GM12878 (cell line): ENCODE data around the gene EFNA3. TPM values are rescaled to one million over a fixed set of nuclear protein-coding genes. Genes with fewer than 3 reads are reported as not detected.

Experiments used
- ATAC-seq: fragments of 200-7000 bp; cut with Tn5 transposase; 3 replicates; pipeline ENCODE4 v1.9.1; 2020; ENCODE audit warnings: mild to moderate bottlenecking, moderate library complexity
- BruUV-seq: library from RNA; stranded (reverse); fragments of 400-500 nt; replicated peaks from 2 replicates; lab custom pipeline; 2021; lab: Mats Ljungman, UMichigan
- CTCF ChIA-PET: fragments of 300-600 bp; sonication (Branson Sonifier 250); formaldehyde crosslinking; extraction: SDS; loops from one replicate; lab custom pipeline; 2021; ENCODE audit warnings: inconsistent platforms; lab: Yijun Ruan, JAX
- POLR2A ChIA-PET: fragments of 350-600 bp; formaldehyde crosslinking; extraction: SDS; loops from one replicate; lab custom pipeline; 2021; ENCODE audit warnings: inconsistent platforms; lab: Charles Lee
- RAD21 ChIA-PET: fragments of 300-600 bp; sonication (Branson Sonifier 250); formaldehyde crosslinking; loops from one replicate; lab custom pipeline; 2023; ENCODE audit warnings: antibody characterized with exemption; ENCODE audit not compliant: unreplicated experiment; lab: Charles Lee
- SMC1A ChIA-PET: fragments of 300-600 bp; sonication (Branson Sonifier 250); formaldehyde crosslinking; loops from one replicate; lab custom pipeline; 2023; ENCODE audit not compliant: unreplicated experiment, uncharacterized antibody; lab: Charles Lee
- DNase-seq: peaks from one replicate; pipeline ENCODE4 v3.0.0-alpha.2; 2011; ENCODE audit warnings: low read depth, low spot score
- FAIRE-seq: peaks from 3 replicates; lab custom pipeline; 2011; peaks lifted over from hg19 to GRCh38; lab: Jason Lieb, UNC
- H2AFZ ChIP-seq: 2 replicates; pipeline ENCODE4 v1.6.0; 2011; ENCODE audit warnings: low read depth, low read length, control low read depth; ENCODE audit not compliant: control insufficient read depth
- H3K27ac ChIP-seq: 2 replicates; pipeline ENCODE4 v1.5.1; 2011; ENCODE audit warnings: control low read depth; ENCODE audit not compliant: control insufficient read depth, insufficient read depth
- H3K27me3 ChIP-seq, 2 experiments: replicated peaks in 1 of 2; 2 replicates each; pipeline versions ENCODE4 v1.6.0 to v1.6.1; 2011; ENCODE audit warnings: low read length in 1 of 2; ENCODE audit not compliant: control insufficient read depth in 2 of 2, insufficient read depth in 2 of 2
- H3K36me3 ChIP-seq, 2 experiments: 2 replicates each; pipeline ENCODE4 v1.5.1; 2011; ENCODE audit warnings: low read length in 1 of 2; ENCODE audit not compliant: control insufficient read depth in 2 of 2, insufficient read depth in 2 of 2
- H3K4me1 ChIP-seq: 2 replicates; pipeline ENCODE4 v1.6.1; 2011; ENCODE audit warnings: mild to moderate bottlenecking, low read length, moderate library complexity, mixed read lengths; ENCODE audit not compliant: control insufficient read depth, insufficient read depth
- H3K4me2 ChIP-seq: 2 replicates; pipeline ENCODE4 v1.6.0; 2011; ENCODE audit warnings: control low read depth; ENCODE audit not compliant: control insufficient read depth, insufficient read depth
- H3K4me3 ChIP-seq: fragments of 200-600 bp; sonication (generic); 2 replicates; pipeline ENCODE4 v1.5.1; 2016
- H3K79me2 ChIP-seq: 2 replicates; pipeline ENCODE4 v1.6.0; 2011; ENCODE audit warnings: low read length; ENCODE audit not compliant: control insufficient read depth, insufficient read depth
- H3K9ac ChIP-seq: 2 replicates; pipeline ENCODE4 v1.8.0; 2011; ENCODE audit warnings: low read length, control low read depth, mixed read lengths; ENCODE audit not compliant: control insufficient read depth, insufficient read depth
- H3K9me3 ChIP-seq: replicated peaks from 3 replicates; pipeline ENCODE4 v1.5.1; 2011; ENCODE audit warnings: mild to moderate bottlenecking, low read length; ENCODE audit not compliant: control insufficient read depth, insufficient read depth
- H4K20me1 ChIP-seq: 2 replicates; pipeline ENCODE4 v1.6.0; 2011; ENCODE audit not compliant: control insufficient read depth, insufficient read depth
- BACH1 ChIP-seq: fragments of 450-650 bp; IDR thresholded peaks from 2 replicates; pipeline ENCODE4 v1.6.1; 2017; ENCODE audit warnings: mild to moderate bottlenecking, borderline replicate concordance
- BCL11A ChIP-seq: IDR thresholded peaks from 2 replicates; pipeline ENCODE4 v1.6.1; 2011; ENCODE audit warnings: low read depth, low read length
- CHD2 ChIP-seq: IDR thresholded peaks from 2 replicates; pipeline ENCODE4 v1.6.1; 2011; ENCODE audit warnings: low read depth, low read length, improper control_type of control experiment, borderline replicate concordance
- CHD4 ChIP-seq: fragments of 200-600 bp; sonication (generic); IDR thresholded peaks from 2 replicates; pipeline ENCODE4 v1.6.1; 2016; ENCODE audit warnings: mild to moderate bottlenecking
- HDGF ChIP-seq: fragments of 450-650 bp; IDR thresholded peaks from 2 replicates; pipeline ENCODE4 v1.6.1; 2016; ENCODE audit warnings: antibody characterized with exemption
- IKZF2 ChIP-seq, 2 experiments: fragments of 450-650 bp; IDR thresholded peaks; 2 replicates each; pipeline ENCODE4 v1.6.1; 2017; ENCODE audit warnings: mild to moderate bottlenecking in 2 of 2, moderate library complexity in 2 of 2
- MEF2A ChIP-seq: IDR thresholded peaks from 2 replicates; pipeline ENCODE4 v1.6.1; 2011; ENCODE audit warnings: low read depth, mild to moderate bottlenecking, low read length, moderate library complexity; ENCODE audit not compliant: insufficient read depth
- MTA2 ChIP-seq: fragments of 450-650 bp; IDR thresholded peaks from 2 replicates; pipeline ENCODE4 v1.6.1; 2016; ENCODE audit warnings: low read depth, mild to moderate bottlenecking, moderate library complexity
- MXI1 ChIP-seq: fragments of 150-350 bp; IDR thresholded peaks from 2 replicates; pipeline ENCODE4 v1.6.1; 2011; ENCODE audit warnings: low read depth, mild to moderate bottlenecking, inconsistent platforms, low read length, improper control_type of control experiment
- MYB ChIP-seq: fragments of 150-350 bp; IDR thresholded peaks from 2 replicates; pipeline ENCODE4 v1.6.1; 2014; ENCODE audit warnings: mild to moderate bottlenecking, low read depth, low read length, borderline replicate concordance
- NFYA ChIP-seq: IDR thresholded peaks from 2 replicates; pipeline ENCODE4 v1.6.1; 2011; ENCODE audit warnings: low read depth, mild to moderate bottlenecking, low read length, improper control_type of control experiment, borderline replicate concordance
- NR2F1 ChIP-seq: fragments of 450-650 bp; conservative IDR thresholded peaks from 2 replicates; pipeline ENCODE4 v1.6.1; 2017; ENCODE audit warnings: mild to moderate bottlenecking
- POLR2A ChIP-seq: IDR thresholded peaks from 2 replicates; pipeline ENCODE4 v1.6.1; 2011; ENCODE audit warnings: low read depth, mild to moderate bottlenecking, low read length
- POU2F2 ChIP-seq: IDR thresholded peaks from 3 replicates; pipeline ENCODE4 v1.6.1; 2011; ENCODE audit warnings: low read depth, mild to moderate bottlenecking, low read length, borderline replicate concordance
- RB1 ChIP-seq: fragments of 450-650 bp; formaldehyde crosslinking; IDR thresholded peaks from 2 replicates; pipeline ENCODE4 v1.6.1; 2017; ENCODE audit warnings: mild to moderate bottlenecking, borderline replicate concordance
- SMC3 ChIP-seq: IDR thresholded peaks from 2 replicates; pipeline ENCODE4 v1.6.1; 2011; ENCODE audit warnings: low read length, improper control_type of control experiment, borderline replicate concordance
- SP1 ChIP-seq: IDR thresholded peaks from one replicate; pipeline ENCODE4 v1.6.1; 2011; ENCODE audit warnings: low read depth, low read length
- SREBF1 ChIP-seq: IDR thresholded peaks from 2 replicates; pipeline ENCODE4 v1.6.1; 2012; ENCODE audit warnings: mild to moderate bottlenecking, low read length
- TBL1XR1 ChIP-seq: IDR thresholded peaks from 2 replicates; pipeline ENCODE4 v1.6.1; 2012; ENCODE audit warnings: low read depth, low read length, improper control_type of control experiment
- TCF12 ChIP-seq: IDR thresholded peaks from 2 replicates; pipeline ENCODE4 v1.6.1; 2011; ENCODE audit warnings: low read depth, mild to moderate bottlenecking, low read length
- YY1 ChIP-seq: IDR thresholded peaks from 2 replicates; pipeline ENCODE4 v1.6.1; 2011; ENCODE audit warnings: low read depth, mild to moderate bottlenecking, low read length
- ZNF207 ChIP-seq: fragments of 450-650 bp; IDR thresholded peaks from 2 replicates; pipeline ENCODE4 v1.6.1; 2014; ENCODE audit warnings: antibody characterized with exemption, mild to moderate bottlenecking, borderline replicate concordance
- WGBS: methylation state at CpG from one replicate; pipeline ENCODE4 v1.1.6; 2016; ENCODE audit warnings: low lambda C conversion rate; ENCODE audit not compliant: insufficient replicate concordance, insufficient coverage; ENCODE audit errors: missing lambda C conversion rate; 5-methylcytosine and 5-hydroxymethylcytosine counted together
- in situ Hi-C: fragments of 300-500 bp; cut with MboI; formaldehyde crosslinking; loops from 9 replicates; pipeline ENCODE4 v1.14.3; 2018; ENCODE audit warnings: mixed read lengths
- intact Hi-C: fragments of 100-400 bp; cut with micrococcal nuclease; formaldehyde crosslinking; loops from one replicate; pipeline ENCODE4 v1.14.2; 2022; ENCODE audit not compliant: unreplicated experiment
- polyA plus RNA-seq, 11 experiments: library from polyadenylated mRNA; depleted of rRNA in 4 of 11; unstranded in 6 of 11; stranded (reverse) in 5 of 11; fragments of >200 nt; fragmentation: Nextera tagmentation in 4 of 11; fragmentation: Illumina TruSeq in 1 of 11; extraction: Ambion mirVana in 4 of 11; extraction: Trizol in 1 of 11; gene quantifications; 1 replicate in 1 of 11; 2 replicates in 10 of 11; pipeline versions ENCODE4 v1.2.1 to v1.2.3, GENCODE V29; 2011 to 2016; ENCODE audit warnings: inconsistent platforms in 2 of 11, missing spikeins in 2 of 11, low read depth in 1 of 11
- total RNA-seq, 4 experiments: library from RNA; depleted of rRNA in 3 of 4; stranded (reverse); fragments of >200 nt in 3 of 4; fragmentation: Illumina TruSeq in 1 of 4; extraction: Trizol in 1 of 4; gene quantifications; 2 replicates each; pipeline versions ENCODE4 v1.2.1 to v1.2.3, GENCODE V29; 2013 to 2021
- TF ChIP-seq, protein P1 (sequence below): IDR thresholded peaks from 2 replicates; pipeline ENCODE4 v1.6.1; 2012; ENCODE audit warnings: low read depth, low read length, improper control_type of control experiment
- TF ChIP-seq, protein P2 (sequence below): IDR thresholded peaks from 2 replicates; pipeline ENCODE4 v1.6.1; 2012; ENCODE audit warnings: low read depth, low read length, improper control_type of control experiment

Gene EFNA3
- total and polyA plus RNA-seq, 10 of the 15 experiments (the other 5 are each of a cell fraction or from before 2014, with no cell fraction given) = 0.08 to 5.4 (median 1.1) TPM

DNA sequence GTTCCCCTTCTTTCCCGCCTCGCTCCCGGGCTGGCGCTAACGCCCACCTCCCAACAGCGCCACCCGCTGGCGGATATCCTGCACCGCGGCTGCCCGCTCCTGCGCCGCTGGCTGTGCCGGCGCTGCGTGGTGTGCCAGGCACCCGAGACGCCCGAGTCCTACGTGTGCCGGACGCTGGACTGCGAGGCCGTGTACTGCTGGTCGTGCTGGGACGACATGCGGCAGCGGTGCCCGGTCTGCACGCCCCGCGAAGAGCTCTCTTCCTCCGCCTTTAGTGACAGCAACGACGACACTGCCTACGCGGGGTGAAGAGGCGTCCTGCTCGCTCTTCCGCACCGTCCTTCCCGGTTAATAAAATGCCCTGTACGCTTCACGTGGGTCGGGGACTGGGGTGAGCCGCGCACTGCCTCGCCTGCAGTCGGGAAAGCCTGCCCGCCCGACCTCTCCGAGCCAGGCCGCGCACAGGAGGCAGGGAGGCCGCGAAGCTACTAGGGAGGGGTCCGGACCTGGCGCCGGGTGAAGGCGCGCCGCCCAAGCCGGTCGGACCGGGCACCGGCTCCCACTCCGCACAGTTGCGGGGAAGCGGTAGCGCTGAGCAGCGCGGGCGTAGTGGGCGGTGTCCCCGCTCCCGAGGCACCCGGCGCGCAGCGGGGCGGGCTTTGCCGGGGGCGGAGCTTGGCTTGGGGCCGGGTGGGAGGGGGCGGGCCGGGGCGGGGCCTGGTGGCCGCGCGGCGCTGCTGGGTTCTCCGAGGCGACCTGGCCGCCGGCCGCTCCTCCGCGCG lies 27.9 kb upstream of the EFNA3 start, which contains the start of gene ADAM15:
Gene ADAM15, plus strand, starts transcription at position 757 of the 782 bp plus-strand sequence. CDS start 71 bp downstream, outside the sequence.
- H4K20me1 ChIP-seq = no peaks in the 10 kb centered on the region
- ATAC-seq (peak; percentile 89), DNase-seq (no peak), FAIRE-seq (peak; percentile 83)
- peak within 1 kb of the TSS; percentile 92 for H2AFZ ChIP-seq
- peak within 1 kb of the TSS; percentile 91 for H3K4me3 ChIP-seq
- BruUV-seq = no TSS peak
- peaks cover 13% of the 10 kb centered on the region for H3K4me1 ChIP-seq
- no peaks in the 10 kb centered on the region for H3K36me3 ChIP-seq
- peak within 1 kb of the TSS; percentile 96 for H3K4me2 ChIP-seq
- intact Hi-C loops (no loop called here), in situ Hi-C loops (no loop called here)
- ChIA-PET RAD21 (interaction anchor here (0.5 to 2.7 kb wide), 15 partner anchors 9 to 1371 kb away, joined by 3 to 16 read pairs (median 4); partner anchors contain the start of genes PBXIP1 and PYGO2), CTCF (interaction anchor here (0.6 to 3.7 kb wide), 23 partner anchors 9 to 491 kb away, joined by 3 to 27 read pairs (median 4); partner anchors contain the start of genes EFNA3, PBXIP1, PMVK and PYGO2), POLR2A (interaction anchor here (0.7 to 1.7 kb wide), 4 partner anchors 34 to 110 kb away, joined by 3 to 4 read pairs (median 4); no protein-coding TSS in a partner anchor), SMC1A (interaction anchor here (0.8 to 2.4 kb wide), 4 partner anchors 9 to 107 kb away, joined by 3 to 12 read pairs (median 4); no protein-coding TSS in a partner anchor)
- H3K9ac ChIP-seq = peak within 1 kb of the TSS; percentile 65
- H3K27ac ChIP-seq = peak within 1 kb of the TSS; percentile 15; the same call in 1 of the 2 replicates
- WGBS = 1% methylated on average over 83 of the region's 99 CpGs
- no peaks in the 10 kb centered on the region; the same call in 1 of the 2 replicates for H3K79me2 ChIP-seq
- no peaks in the 10 kb centered on the region for H3K9me3 ChIP-seq
- no peaks in the 10 kb centered on the region for H3K27me3 ChIP-seq
- TF ChIP-seq SP1 (peak; percentile 41), MXI1 (peak; percentile 12; the same call in 1 of the 2 replicates), MTA2 (no peak), IKZF2 (IDR thresholded peaks at IDR 0.05) (peak; percentile 79 to 85; a peak in 3 of 4 replicates), TBL1XR1 (no peak), MYB (no peak), CHD4 (no peak), TCF12 (0 out of 2 replicates have a peak, but pooled peaks have one; percentile 6), CHD2 (0 out of 2 replicates have a peak, but pooled peaks have one; percentile 7), BCL11A (no peak), RB1 (peak; percentile 82; the same call in 1 of the 2 replicates), SREBF1 (no peak), SMC3 (peak; percentile 51; the same call in 1 of the 2 replicates), BACH1 (peak; percentile 23; the same call in 1 of the 2 replicates), YY1 (0 out of 2 replicates have a peak, but pooled peaks have one; percentile 36), POU2F2 (0 out of 3 replicates have a peak, but pooled peaks have one; percentile 24), POLR2A (peak; percentile 51; the same call in 1 of the 2 replicates), NR2F1 (no peak), ZNF207 (peak; percentile 76), MEF2A (no peak), NFYA (no peak), HDGF (peak; percentile 56; the same call in 1 of the 2 replicates)
- TF ChIP-seq, protein P1, sequence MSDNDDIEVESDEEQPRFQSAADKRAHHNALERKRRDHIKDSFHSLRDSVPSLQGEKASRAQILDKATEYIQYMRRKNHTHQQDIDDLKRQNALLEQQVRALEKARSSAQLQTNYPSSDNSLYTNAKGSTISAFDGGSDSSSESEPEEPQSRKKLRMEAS = 0 out of 2 replicates have a peak, but pooled peaks have one; percentile 19
- TF ChIP-seq, protein P2, sequence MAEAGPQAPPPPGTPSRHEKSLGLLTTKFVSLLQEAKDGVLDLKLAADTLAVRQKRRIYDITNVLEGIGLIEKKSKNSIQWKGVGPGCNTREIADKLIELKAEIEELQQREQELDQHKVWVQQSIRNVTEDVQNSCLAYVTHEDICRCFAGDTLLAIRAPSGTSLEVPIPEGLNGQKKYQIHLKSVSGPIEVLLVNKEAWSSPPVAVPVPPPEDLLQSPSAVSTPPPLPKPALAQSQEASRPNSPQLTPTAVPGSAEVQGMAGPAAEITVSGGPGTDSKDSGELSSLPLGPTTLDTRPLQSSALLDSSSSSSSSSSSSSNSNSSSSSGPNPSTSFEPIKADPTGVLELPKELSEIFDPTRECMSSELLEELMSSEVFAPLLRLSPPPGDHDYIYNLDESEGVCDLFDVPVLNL = no peak
